Gastroesophageal sphincter (tissue), 3 donors: ENCODE data around the gene KRT6A.

ENCODE experiments used
- EP300 ChIP-seq: sonication (generic); formaldehyde crosslinking; IDR thresholded peaks from one replicate; pipeline ENCODE4 v1.6.1; 2017; ENCODE audit warnings: antibody characterized with exemption, mild to moderate bottlenecking
- POLR2A ChIP-seq, 2 donors: fragments of 450-650 bp; IDR thresholded peaks; one replicate each; pipeline ENCODE4 v1.6.1; 2017; ENCODE audit warnings: antibody characterized with exemption in 2 of 2, mild to moderate bottlenecking in 2 of 2, moderate library complexity in 1 of 2
- TF ChIP-seq, protein P1 (sequence below), 4 experiments: fragments of 200-600 bp in 2 of 4; fragments of 450-650 bp in 2 of 4; sonication (generic) in 1 of 4; IDR thresholded peaks; one replicate each; pipeline ENCODE4 v1.5.1; 2017 to 2019; ENCODE audit warnings: antibody characterized with exemption in 4 of 4, mild to moderate bottlenecking in 2 of 4, moderate library complexity in 2 of 4

DNA sequence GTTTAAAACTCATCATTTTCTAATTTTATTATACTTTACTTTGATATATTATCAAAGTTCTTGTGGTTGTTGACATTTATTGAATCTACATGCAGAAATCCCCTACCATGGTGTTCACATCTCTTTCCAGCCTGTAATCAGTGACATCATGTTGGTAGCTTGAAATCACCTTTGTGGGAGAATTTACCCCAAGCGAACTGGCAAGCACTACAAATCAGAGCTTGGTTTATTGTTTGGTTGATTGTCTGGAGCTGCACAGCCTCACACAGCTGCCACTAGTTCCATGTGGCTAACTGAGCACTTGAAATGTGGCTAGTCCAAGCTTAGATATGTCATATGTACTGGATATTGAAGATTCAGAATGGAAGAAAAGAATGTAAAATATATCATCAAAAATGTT lies 42.5 kb upstream of the KRT6A start:
- TF ChIP-seq, protein P1, sequence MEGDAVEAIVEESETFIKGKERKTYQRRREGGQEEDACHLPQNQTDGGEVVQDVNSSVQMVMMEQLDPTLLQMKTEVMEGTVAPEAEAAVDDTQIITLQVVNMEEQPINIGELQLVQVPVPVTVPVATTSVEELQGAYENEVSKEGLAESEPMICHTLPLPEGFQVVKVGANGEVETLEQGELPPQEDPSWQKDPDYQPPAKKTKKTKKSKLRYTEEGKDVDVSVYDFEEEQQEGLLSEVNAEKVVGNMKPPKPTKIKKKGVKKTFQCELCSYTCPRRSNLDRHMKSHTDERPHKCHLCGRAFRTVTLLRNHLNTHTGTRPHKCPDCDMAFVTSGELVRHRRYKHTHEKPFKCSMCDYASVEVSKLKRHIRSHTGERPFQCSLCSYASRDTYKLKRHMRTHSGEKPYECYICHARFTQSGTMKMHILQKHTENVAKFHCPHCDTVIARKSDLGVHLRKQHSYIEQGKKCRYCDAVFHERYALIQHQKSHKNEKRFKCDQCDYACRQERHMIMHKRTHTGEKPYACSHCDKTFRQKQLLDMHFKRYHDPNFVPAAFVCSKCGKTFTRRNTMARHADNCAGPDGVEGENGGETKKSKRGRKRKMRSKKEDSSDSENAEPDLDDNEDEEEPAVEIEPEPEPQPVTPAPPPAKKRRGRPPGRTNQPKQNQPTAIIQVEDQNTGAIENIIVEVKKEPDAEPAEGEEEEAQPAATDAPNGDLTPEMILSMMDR (IDR thresholded peaks at IDR 0.05): no peak
- TF ChIP-seq POLR2A (IDR thresholded peaks at IDR 0.05): no peak
- TF ChIP-seq EP300: no peak
